ENCODE measurements around the gene DPYD.

The DPYD gene
- total RNA-seq: 9.7 to 182 (median 77.1) reads per million in 9 experiments

GRCh38 chr1:97920832-97921571 is at the start of gene DPYD:
TSS of gene DPYD (minus strand) at chr1:97921034. CDS start at chr1:97920922, 112 bp downstream.
- H3K4me3 Mint-ChIP-seq: peak within 1 kb of the TSS; percentile 95 to 96
- H3K27me3 Mint-ChIP-seq: no peaks in the 10 kb centered on the region
- DNase-seq (peak; percentile 80 to 83 (median 81)), ATAC-seq (replicated peaks) (peak; percentile 84)
- peaks cover 24 to 44% of the 10 kb centered on the region in 2 donors for H3K4me1 Mint-ChIP-seq (ENCODE audit: low read depth in 2 of 2)
- peak within 1 kb of the TSS; percentile 95 for H3K27ac Mint-ChIP-seq
- H3K36me3 Mint-ChIP-seq (ENCODE audit: insufficient read depth): peaks cover 6% of the 10 kb centered on the region
- H3K9me3 Mint-ChIP-seq: no peaks in the 10 kb centered on the region

DNA sequence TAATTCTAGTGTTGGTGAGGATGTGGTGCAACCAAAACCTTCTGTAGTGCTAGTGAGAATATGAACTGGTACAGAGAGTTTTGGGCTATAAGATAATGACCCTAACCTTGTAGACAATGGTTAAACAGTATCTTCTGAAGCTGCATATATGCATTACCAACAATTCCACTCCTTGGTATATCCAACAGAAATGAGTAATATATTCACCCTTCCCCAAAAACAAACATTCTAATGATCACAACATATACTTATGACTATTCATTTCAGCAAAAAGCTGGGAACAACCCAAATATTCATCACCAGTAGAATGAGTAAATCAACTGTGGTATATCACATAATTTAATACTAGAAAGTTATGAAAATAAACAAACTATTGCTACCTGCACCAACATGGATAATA is 39.6 kb upstream of the DPYD start:
- H3K4me1 Mint-ChIP-seq (ENCODE audit: low read depth in 2 of 2): no peaks in the 10 kb centered on the region
- H3K9me3 Mint-ChIP-seq: no peaks in the 10 kb centered on the region
- H3K36me3 Mint-ChIP-seq (ENCODE audit: insufficient read depth): no peaks in the 10 kb centered on the region
- H3K27me3 Mint-ChIP-seq: peaks cover 23 to 40% of the 10 kb centered on the region in 2 donors
- no peak for ATAC-seq (replicated peaks)
- H3K4me3 Mint-ChIP-seq: no peak overlapping the region
- no peak overlapping the region for H3K27ac Mint-ChIP-seq
- DNase-seq: no peak

GRCh38 chr1:97947695-97948094 is 26.9 kb upstream of the DPYD start:
- H3K4me1 Mint-ChIP-seq (ENCODE audit: low read depth in 2 of 2): peaks cover 0 to 4% of the 10 kb centered on the region in 2 donors
- H3K27ac Mint-ChIP-seq: no peak overlapping the region
- peaks cover 18 to 21% of the 10 kb centered on the region in 2 donors for H3K27me3 Mint-ChIP-seq
- no peak overlapping the region for H3K4me3 Mint-ChIP-seq
- no peaks in the 10 kb centered on the region for H3K9me3 Mint-ChIP-seq
- H3K36me3 Mint-ChIP-seq (ENCODE audit: insufficient read depth): peaks cover 3% of the 10 kb centered on the region
- no peak for ATAC-seq (replicated peaks)
- no peak for DNase-seq

DNA sequence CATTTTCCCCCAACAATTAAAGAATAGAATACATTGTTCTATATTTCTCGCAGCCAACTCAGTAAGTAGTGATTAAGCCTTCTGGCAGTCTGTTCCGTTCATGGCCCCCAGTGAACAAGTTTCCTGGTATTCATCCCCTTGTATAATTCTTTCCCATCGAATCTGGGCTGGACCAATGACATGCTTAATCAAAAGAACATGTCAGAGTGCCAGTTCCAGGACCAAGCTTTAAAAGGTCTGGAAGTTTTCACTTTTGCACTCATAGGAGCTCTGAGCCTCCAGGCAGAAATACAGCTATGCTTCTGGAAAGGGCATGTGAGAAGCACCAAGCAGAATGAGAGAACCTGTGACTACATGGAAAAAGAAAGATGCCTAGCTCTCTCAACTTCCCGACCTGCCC is 22.5 kb upstream of the DPYD start:
- Mint-ChIP-seq H3K27me3 (no peaks in the 10 kb centered on the region), H3K27ac (no peak overlapping the region)

GRCh38 chr1:97942161-97943123 is 21.6 kb upstream of the DPYD start:
- Mint-ChIP-seq H3K4me3 (peak overlapping the region; percentile 15 to 49), H3K36me3 (ENCODE audit: insufficient read depth) (peaks cover 3% of the 10 kb centered on the region), H3K27ac (no peak overlapping the region), H3K9me3 (no peaks in the 10 kb centered on the region), H3K4me1 (ENCODE audit: low read depth in 2 of 2) (peaks cover 10 to 12% of the 10 kb centered on the region in 2 donors), H3K27me3 (no peaks in the 10 kb centered on the region)
- no peak for DNase-seq
- ATAC-seq (replicated peaks): peak; percentile 37

More for the DNA sequence above, 22.5 kb upstream of the DPYD start:
- H3K9me3 Mint-ChIP-seq: no peaks in the 10 kb centered on the region
- peak overlapping the region in 1 of 2 donors; percentile 13 for H3K4me3 Mint-ChIP-seq
- no peak for DNase-seq
- H3K4me1 Mint-ChIP-seq (ENCODE audit: low read depth in 2 of 2): peaks cover 10 to 11% of the 10 kb centered on the region in 2 donors
- no peak for ATAC-seq (replicated peaks)
- peaks cover 3% of the 10 kb centered on the region for H3K36me3 Mint-ChIP-seq (ENCODE audit: insufficient read depth)

DNA sequence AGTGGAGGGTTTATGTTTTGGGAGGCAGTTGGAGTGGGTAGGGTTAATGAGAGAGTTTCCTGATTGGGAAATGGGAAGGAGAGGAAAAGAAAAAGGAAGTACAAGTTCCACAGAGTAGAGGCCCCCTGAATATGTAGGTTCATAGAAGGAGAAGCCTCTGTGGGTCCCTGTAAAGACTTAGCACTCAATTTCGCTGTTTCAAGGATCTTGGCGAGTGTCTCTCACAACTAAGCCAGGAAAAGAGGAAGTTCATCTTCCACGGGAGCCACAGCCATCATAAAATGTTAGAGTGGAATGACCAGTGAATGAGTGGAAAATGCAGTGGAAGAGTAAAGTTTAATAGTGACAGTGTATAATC is 17.4 kb upstream of the DPYD start:
- Mint-ChIP-seq H3K27ac (no peak overlapping the region), H3K4me1 (ENCODE audit: low read depth in 2 of 2) (peaks cover 9 to 10% of the 10 kb centered on the region in 2 donors), H3K36me3 (ENCODE audit: insufficient read depth) (no peaks in the 10 kb centered on the region)

GRCh38 chr1:97936976-97937375 is 16.1 kb upstream of the DPYD start:
- no peak for DNase-seq
- Mint-ChIP-seq H3K36me3 (ENCODE audit: insufficient read depth) (no peaks in the 10 kb centered on the region), H3K4me3 (no peak overlapping the region), H3K27ac (no peak overlapping the region), H3K9me3 (no peaks in the 10 kb centered on the region), H3K27me3 (peaks cover 0 to 8% of the 10 kb centered on the region in 2 donors), H3K4me1 (ENCODE audit: low read depth in 2 of 2) (peaks cover 3 to 4% of the 10 kb centered on the region in 2 donors)
- no peak for ATAC-seq (replicated peaks)

More for the DNA sequence above, 17.4 kb upstream of the DPYD start:
- Mint-ChIP-seq H3K27me3 (peaks cover 0 to 8% of the 10 kb centered on the region in 2 donors), H3K4me3 (no peak overlapping the region), H3K9me3 (no peaks in the 10 kb centered on the region)
- DNase-seq (no peak), ATAC-seq (replicated peaks) (no peak)

DNA sequence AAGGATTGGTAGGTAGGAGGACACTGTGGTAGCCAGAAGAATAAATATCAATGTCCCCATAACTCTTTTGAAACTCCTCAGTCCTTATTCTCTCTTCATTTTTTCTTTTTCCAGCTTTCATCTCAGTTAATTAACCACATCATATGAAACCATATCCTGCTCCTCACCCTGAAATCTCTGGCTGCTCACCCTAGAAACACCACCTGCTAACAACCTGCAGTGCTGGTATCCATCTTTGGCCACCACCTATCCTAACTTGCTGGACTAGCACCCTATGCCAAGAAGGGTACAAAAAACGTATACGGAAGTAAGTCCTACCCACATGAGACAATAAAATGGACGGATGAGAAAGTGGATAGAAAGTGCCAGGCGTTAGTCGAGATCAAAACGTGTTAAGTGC is 13.7 kb upstream of the DPYD start:
- H3K27me3 Mint-ChIP-seq: peaks cover 0 to 8% of the 10 kb centered on the region in 2 donors
- no peak for ATAC-seq (replicated peaks)
- no peak overlapping the region for H3K27ac Mint-ChIP-seq
- no peaks in the 10 kb centered on the region for H3K36me3 Mint-ChIP-seq (ENCODE audit: insufficient read depth)
- DNase-seq: no peak
- no peaks in the 10 kb centered on the region for H3K9me3 Mint-ChIP-seq
- H3K4me1 Mint-ChIP-seq (ENCODE audit: low read depth in 2 of 2): peaks cover 0 to 1% of the 10 kb centered on the region in 2 donors
- no peak overlapping the region for H3K4me3 Mint-ChIP-seq

DNA sequence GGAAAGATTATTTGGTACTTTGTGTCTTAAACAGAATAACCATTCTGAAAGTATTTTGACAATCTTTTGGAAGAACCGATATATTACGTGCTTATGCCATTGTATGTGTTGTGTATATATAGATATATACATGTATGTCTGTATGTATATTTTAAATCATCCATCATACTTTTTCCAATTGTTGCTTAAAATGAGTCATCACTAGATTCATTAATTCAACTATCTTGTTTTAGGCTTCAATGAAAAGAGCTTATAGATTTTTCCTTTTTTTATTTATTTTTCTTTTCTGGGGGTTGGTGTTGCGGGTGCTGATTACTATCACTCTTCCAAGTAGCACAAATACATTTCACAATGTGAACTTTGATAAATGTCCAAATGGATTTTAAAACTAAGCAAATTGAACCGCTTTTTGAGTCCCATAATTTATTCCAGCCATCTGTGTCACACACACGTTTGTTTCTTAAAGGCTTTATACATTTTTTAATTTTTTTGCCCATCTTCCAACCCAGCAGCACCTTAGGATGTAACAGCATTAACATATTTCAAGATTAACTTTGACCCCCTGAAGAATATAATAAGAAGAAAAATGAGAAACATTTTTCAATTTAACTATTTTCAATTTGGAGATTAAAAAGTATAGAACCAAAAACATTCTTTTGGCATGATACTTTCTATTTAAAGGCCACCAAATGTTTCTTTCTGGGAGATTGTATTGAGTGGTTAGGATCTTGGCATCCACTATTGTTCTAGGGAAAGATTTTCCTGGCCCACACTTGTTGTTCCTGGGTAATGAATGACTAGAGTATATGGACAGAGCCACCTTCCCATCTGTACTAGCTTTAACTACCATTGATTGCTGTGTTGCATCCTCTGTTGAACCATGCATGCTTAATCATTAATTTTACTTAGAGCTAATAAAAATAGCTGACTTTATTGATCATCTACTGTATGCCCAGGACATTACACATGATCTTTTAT is 9.3 kb upstream of the DPYD start:
- peaks cover 0 to 8% of the 10 kb centered on the region in 2 donors for H3K27me3 Mint-ChIP-seq
- no peaks in the 10 kb centered on the region for H3K36me3 Mint-ChIP-seq (ENCODE audit: insufficient read depth)
- H3K9me3 Mint-ChIP-seq: no peaks in the 10 kb centered on the region
- DNase-seq: no peak
- no peak overlapping the region for H3K4me3 Mint-ChIP-seq
- H3K4me1 Mint-ChIP-seq (ENCODE audit: low read depth in 2 of 2): peaks cover 3 to 10% of the 10 kb centered on the region in 2 donors
- ATAC-seq (replicated peaks): no peak
- no peak overlapping the region for H3K27ac Mint-ChIP-seq

DNA sequence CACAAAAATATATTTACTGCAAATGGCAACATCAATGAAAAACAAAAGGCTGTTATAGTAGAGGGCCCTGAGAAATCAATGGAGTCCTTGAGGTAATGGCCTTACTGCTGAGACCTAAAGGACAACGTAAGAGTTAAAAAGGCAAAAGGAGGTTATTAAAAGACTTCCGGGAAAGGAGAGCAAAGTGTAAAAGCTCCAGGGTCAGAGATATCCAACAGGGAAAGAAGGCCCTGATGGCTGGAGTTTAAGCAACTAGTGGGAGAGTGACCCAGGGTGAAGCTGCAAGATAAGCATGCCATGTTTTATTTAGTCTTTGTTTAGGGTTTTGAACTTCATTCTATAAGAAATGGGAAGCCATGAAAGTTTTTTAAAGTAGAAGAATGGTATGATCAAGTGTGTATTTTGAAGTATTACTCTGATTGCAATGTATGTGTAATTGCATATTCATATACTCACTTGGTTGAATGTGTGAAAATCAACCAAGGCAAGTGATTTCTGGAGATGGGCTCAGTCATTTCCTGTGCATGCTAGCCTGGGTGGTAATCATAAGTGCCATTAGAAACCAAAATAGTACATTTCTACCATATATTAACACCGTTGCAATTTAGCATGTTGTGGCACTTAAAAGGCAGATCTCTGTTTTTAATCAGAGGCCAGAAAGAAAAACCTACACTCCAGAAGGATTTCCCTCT is 5.3 kb upstream of the DPYD start:
- no peak for ATAC-seq (replicated peaks)
- peaks cover 8 to 14% of the 10 kb centered on the region in 2 donors for H3K4me1 Mint-ChIP-seq (ENCODE audit: low read depth in 2 of 2)
- H3K36me3 Mint-ChIP-seq (ENCODE audit: insufficient read depth): peaks cover 2% of the 10 kb centered on the region
- no peak overlapping the region for H3K4me3 Mint-ChIP-seq
- peak overlapping the region in 1 of 2 donors; percentile 52 for H3K27ac Mint-ChIP-seq
- no peaks in the 10 kb centered on the region for H3K9me3 Mint-ChIP-seq
- DNase-seq: no peak
- H3K27me3 Mint-ChIP-seq: no peaks in the 10 kb centered on the region

- Mint-ChIP-seq H3K9me3 (no peaks in the 10 kb centered on the region), H3K4me3 (no peak overlapping the region)
Measured at GRCh38 chr1:97925151-97925550, 4.3 kb upstream of the DPYD start.

GRCh38 chr1:97923811-97924210 is 3.0 kb upstream of the DPYD start:
- peaks cover 6% of the 10 kb centered on the region for H3K36me3 Mint-ChIP-seq (ENCODE audit: insufficient read depth)
- DNase-seq (no peak), ATAC-seq (replicated peaks) (no peak)
- H3K9me3 Mint-ChIP-seq: no peaks in the 10 kb centered on the region
- H3K4me1 Mint-ChIP-seq (ENCODE audit: low read depth in 2 of 2): peaks cover 12 to 28% of the 10 kb centered on the region in 2 donors
- H3K27ac Mint-ChIP-seq: no peak overlapping the region
- H3K27me3 Mint-ChIP-seq: no peaks in the 10 kb centered on the region
- H3K4me3 Mint-ChIP-seq: no peak overlapping the region

More at GRCh38 chr1:97925151-97925550, 4.3 kb upstream of the DPYD start:
- DNase-seq: no peak
- ATAC-seq (replicated peaks): no peak
- Mint-ChIP-seq H3K36me3 (ENCODE audit: insufficient read depth) (peaks cover 6% of the 10 kb centered on the region), H3K4me1 (ENCODE audit: low read depth in 2 of 2) (peaks cover 8 to 14% of the 10 kb centered on the region in 2 donors), H3K27me3 (no peaks in the 10 kb centered on the region), H3K27ac (no peak overlapping the region)
